ENCODE measurements around the gene SLC6A17.

- TF ChIP-seq EP300 (IDR thresholded peaks at IDR 0.05) (no peak), POLR2A (IDR thresholded peaks at IDR 0.05) (no peak)
These were observed 54.9 kb downstream of the SLC6A17 start for GRCh38 chr1:110205156-110205555.
